ENCODE data around the gene COMMD7. TPM values are rescaled to one million over a fixed set of nuclear protein-coding genes. Genes with fewer than 3 reads are reported as not detected.
"Not testable (repeated sequence)": the region's sequence is repeated elsewhere in the genome, so short reads cannot be mapped to it uniquely, and the experiment has no call there.

The COMMD7 gene
- total RNA-seq, 1 experiment from 2014 or later = 42.3 TPM

DNA sequence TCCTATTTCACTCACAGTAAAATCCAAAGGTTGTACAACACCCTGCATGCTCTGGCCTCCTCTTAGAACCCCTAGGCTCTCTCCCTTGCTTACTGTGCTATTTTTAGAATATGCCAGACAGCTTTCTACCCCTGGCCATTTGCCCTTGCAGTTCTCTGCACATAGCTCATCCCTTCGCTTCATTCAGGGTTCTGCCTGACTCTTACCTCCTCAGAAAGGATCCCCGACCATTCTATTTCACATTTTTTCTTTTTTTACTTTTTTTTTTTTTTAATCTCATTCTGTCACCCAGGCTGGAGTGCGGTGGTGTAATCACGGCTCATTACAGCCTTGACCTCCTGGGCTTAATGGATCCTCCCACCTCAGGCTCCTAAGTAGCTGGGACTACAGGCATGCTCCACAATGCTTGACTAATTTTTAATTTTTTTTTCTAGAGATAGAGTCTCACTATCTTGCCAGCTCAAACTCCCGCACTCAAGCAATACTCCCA lies 33.6 kb downstream of the COMMD7 start:
- H3K4me2 ChIP-seq = no peak overlapping the region
- no peaks in the 10 kb centered on the region for H4K20me1 ChIP-seq (ENCODE audit: insufficient read depth)
- no peaks in the 10 kb centered on the region for H3K27me3 ChIP-seq (ENCODE audit: insufficient read depth, low read depth)
- no peaks in the 10 kb centered on the region for H3K79me2 ChIP-seq (ENCODE audit: low read depth)
- 0 out of 2 replicates have a peak, but pooled peaks cover 2% of the 10 kb centered on the region for H3K36me3 ChIP-seq (ENCODE audit: low read depth)
- no TSS peak for BruUV-seq (replicated peaks)
- TF ChIP-seq EZH2 (IDR thresholded peaks at IDR 0.05; ENCODE audit: low read depth) = no peak
- TF ChIP-seq, protein P1, sequence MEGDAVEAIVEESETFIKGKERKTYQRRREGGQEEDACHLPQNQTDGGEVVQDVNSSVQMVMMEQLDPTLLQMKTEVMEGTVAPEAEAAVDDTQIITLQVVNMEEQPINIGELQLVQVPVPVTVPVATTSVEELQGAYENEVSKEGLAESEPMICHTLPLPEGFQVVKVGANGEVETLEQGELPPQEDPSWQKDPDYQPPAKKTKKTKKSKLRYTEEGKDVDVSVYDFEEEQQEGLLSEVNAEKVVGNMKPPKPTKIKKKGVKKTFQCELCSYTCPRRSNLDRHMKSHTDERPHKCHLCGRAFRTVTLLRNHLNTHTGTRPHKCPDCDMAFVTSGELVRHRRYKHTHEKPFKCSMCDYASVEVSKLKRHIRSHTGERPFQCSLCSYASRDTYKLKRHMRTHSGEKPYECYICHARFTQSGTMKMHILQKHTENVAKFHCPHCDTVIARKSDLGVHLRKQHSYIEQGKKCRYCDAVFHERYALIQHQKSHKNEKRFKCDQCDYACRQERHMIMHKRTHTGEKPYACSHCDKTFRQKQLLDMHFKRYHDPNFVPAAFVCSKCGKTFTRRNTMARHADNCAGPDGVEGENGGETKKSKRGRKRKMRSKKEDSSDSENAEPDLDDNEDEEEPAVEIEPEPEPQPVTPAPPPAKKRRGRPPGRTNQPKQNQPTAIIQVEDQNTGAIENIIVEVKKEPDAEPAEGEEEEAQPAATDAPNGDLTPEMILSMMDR (conservative IDR thresholded peaks at IDR 0.05) = no peak
- no peak overlapping the region for H3K4me3 ChIP-seq
- no peak overlapping the region for H2AFZ ChIP-seq
- H3F3A ChIP-seq (ENCODE audit: insufficient read depth, low read depth) = no peaks in the 10 kb centered on the region
- intact Hi-C loops (cut with micrococcal nuclease; ENCODE audit: unreplicated experiment) = no loop called here
- CTCF ChIA-PET = no interaction called here
- H3K9me3 ChIP-seq (ENCODE audit: insufficient read depth, low read depth) = no peaks in the 10 kb centered on the region
- no peak for DNase-seq
- H3K4me1 ChIP-seq (replicated peaks; ENCODE audit: insufficient read depth) = no peaks in the 10 kb centered on the region
- H3K27ac ChIP-seq = no peak overlapping the region
- no peaks in the 10 kb centered on the region for H3K9me2 ChIP-seq (ENCODE audit: insufficient read depth)
- POLR2A ChIA-PET (ENCODE audit: unreplicated experiment) = no interaction called here

DNA sequence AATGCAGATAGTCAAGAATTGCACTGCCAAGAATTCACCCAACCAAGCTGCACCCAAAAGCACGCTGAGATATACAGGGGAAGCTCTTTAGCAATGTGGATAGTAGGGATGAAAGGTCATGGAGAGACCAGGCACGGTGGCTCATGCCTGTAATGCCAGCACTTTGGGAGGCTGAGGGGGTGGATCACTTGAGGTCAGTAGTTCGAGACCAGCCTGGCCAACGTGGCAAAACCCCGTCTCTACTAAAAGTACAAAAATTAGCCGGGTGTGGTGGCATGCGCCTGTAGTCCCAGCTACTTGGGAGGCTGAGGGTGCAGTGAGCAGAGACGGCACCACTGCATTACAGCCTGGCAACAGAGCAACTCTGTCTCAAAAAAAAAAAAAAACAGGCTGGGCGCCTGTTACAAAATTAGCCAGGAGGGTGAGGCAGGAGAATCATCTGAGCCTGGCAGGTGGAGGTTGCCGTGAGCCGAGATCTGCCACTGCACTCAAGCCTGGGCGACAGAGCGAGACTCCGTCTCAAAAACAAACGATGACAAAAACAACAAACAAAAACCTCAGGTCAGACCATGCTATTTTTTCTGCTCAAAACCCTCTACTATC lies 34.1 kb downstream of the COMMD7 start:
- intact Hi-C loops (cut with micrococcal nuclease; ENCODE audit: unreplicated experiment); H2AFZ ChIP-seq; H3K9me3 ChIP-seq (ENCODE audit: insufficient read depth, low read depth); H3K27ac ChIP-seq; H3K27me3 ChIP-seq (ENCODE audit: insufficient read depth, low read depth); DNase-seq; H3K4me1 ChIP-seq (replicated peaks; ENCODE audit: insufficient read depth); BruUV-seq (replicated peaks); H3F3A ChIP-seq (ENCODE audit: insufficient read depth, low read depth); H3K4me3 ChIP-seq; CTCF ChIA-PET; H4K20me1 ChIP-seq (ENCODE audit: insufficient read depth); H3K4me2 ChIP-seq; H3K36me3 ChIP-seq (ENCODE audit: low read depth); H3K9me2 ChIP-seq (ENCODE audit: insufficient read depth); H3K79me2 ChIP-seq (ENCODE audit: low read depth); POLR2A ChIA-PET (ENCODE audit: unreplicated experiment): not testable (repeated sequence)

DNA sequence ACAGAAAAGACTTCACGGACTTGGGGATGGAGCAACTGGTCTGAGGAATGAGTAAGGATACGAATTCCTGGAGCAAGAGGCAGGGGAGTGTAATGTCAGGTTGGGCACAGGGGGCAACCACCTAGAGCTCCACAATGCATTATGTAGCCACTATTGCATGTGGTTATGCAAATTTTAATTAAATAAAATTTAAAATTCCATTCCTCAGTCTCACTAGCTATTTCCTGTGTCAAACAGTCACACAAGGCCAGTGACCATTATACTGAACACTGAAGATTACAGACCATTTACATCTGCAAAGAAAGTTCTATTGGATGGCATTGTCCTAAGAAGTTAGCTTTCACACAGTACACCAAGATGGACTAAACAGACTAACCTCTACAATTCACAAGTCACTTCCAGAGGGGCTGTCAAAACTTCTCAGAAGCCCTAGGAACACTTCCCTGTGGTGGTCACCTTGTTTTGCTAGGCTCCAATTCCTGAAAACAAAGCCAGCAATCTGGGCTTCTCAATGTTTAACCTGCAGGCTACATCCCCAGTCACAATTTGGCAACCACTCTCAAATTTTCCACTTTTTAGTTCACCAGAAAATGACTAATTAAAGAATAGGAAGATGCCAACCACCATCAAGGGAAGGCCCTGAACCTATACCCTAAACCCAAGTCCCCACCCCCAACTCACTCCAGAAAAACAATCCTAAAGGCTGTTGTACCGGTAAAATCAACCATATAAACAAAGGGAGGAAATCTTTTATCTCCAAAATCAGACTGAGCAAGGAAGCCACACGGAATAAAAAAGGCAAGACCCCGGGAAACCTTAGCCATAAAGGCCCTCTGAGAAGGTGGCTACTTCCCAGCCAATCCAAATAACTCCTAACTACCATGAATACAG lies 35.3 kb downstream of the COMMD7 start:
- Histone ChIP-seq H3F3A (ENCODE audit: insufficient read depth, low read depth) (no peaks in the 10 kb centered on the region), H3K4me3 (no peak overlapping the region), H3K79me2 (ENCODE audit: low read depth) (no peaks in the 10 kb centered on the region), H2AFZ (no peak overlapping the region), H3K9me3 (ENCODE audit: insufficient read depth, low read depth) (no peaks in the 10 kb centered on the region), H3K27me3 (ENCODE audit: insufficient read depth, low read depth) (no peaks in the 10 kb centered on the region), H4K20me1 (ENCODE audit: insufficient read depth) (no peaks in the 10 kb centered on the region), H3K4me2 (no peak overlapping the region), H3K4me1 (replicated peaks; ENCODE audit: insufficient read depth) (no peaks in the 10 kb centered on the region), H3K27ac (no peak overlapping the region), H3K36me3 (ENCODE audit: low read depth) (0 out of 2 replicates have a peak, but pooled peaks cover 5% of the 10 kb centered on the region), H3K9me2 (ENCODE audit: insufficient read depth) (no peaks in the 10 kb centered on the region)
- no peak for TF ChIP-seq EZH2 (IDR thresholded peaks at IDR 0.05; ENCODE audit: low read depth)
- TF ChIP-seq, protein P1 (conservative IDR thresholded peaks at IDR 0.05) = no peak
- ChIA-PET CTCF (no interaction called here), POLR2A (ENCODE audit: unreplicated experiment) (no interaction called here)
- intact Hi-C loops (cut with micrococcal nuclease; ENCODE audit: unreplicated experiment) = no loop called here
- BruUV-seq (replicated peaks) = no TSS peak
- no peak for DNase-seq
